HL-60/S4 (cell line): ENCODE data around the gene ECSCR.
"Not testable (repeated sequence)": the region's sequence is repeated elsewhere in the genome, so short reads cannot be mapped to it uniquely, and the experiment has no call there.

ENCODE experiments used
- in situ Hi-C: fragments of 300-500 bp; cut with MboI; formaldehyde crosslinking; loops from 2 replicates; pipeline ENCODE4 v1.14.3; 2022; ENCODE audit warnings: low sequenced_read_pairs

The ECSCR gene, protein sequence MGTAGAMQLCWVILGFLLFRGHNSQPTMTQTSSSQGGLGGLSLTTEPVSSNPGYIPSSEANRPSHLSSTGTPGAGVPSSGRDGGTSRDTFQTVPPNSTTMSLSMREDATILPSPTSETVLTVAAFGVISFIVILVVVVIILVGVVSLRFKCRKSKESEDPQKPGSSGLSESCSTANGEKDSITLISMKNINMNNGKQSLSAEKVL

DNA sequence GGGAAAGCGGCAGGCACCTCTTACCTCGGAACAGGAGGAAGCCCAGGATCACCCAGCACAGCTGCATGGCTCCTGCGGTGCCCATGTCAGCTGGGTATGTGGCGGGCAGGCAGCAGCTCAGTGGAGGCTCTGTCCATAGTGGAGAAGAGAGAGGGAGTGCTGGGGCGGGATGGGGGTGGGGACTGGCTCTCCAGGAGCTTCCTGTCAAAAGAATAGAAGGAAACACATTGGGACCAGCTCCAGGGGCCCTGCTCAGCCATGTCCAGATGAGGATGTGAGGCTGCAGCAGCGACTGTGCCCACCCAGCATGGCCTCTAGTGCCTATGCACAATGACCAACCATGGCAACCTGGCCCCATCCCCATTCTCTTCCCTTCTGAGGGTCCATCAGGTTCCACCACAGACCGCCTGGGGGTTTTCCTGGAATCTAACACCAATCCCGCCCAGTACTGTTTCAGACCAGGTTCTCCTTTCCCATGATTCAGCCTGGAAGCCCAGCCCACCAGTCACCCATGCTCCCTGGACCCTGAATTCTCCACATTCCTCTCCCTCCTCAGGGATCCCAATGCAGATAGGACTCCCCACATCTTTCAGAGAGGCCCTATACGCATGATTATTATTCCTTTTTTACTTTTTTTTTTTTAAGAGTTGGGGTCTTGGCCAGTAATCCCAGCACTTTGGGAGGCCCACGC lies at the start of gene ECSCR:
Gene ECSCR, minus strand, starts transcription at position 158 of the 691 bp plus-strand sequence. Its CDS starts 73 bp downstream, at position 85.
- in situ Hi-C loops = no loop called here

DNA sequence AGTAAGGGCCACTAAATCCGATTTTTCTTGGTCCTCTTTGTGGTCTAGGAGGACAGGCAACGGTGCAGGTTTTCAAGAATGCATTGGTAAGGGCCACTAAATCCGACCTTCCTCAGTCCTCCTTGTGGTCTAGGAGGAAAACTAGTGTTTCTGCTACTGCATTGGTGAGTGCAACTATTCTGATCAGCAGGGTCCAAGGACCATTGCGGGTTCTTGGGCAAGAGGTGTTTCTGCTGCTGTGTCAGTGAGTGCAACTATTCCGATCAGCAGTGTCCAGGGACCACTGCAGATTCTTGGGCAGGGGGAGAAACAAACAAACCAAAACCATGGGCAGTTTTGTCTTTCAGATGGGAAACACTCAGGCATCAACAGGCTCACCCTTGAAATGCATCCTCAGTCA lies 42.2 kb upstream of the ECSCR start:
- in situ Hi-C loops = not testable (repeated sequence)

DNA sequence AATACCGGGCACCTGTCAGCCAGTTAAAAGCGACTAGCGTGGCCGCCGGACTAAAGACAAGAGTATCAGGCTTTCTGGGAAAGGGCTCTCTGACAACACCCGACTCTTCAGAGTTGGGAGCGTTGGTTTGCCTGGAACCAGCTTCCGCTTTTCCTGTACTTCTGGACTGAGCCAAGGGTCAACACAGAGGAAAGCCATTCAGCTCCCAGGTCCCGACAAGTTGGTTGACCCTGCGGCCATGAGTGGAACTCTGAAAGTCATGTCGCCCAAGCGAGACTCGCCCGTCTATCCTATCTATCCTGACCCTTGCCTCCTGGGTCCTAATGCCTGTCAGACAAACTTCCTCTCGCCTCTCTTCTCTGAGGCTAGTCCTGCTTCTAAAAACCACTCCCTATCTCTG lies 41.3 kb upstream of the ECSCR start:
- in situ Hi-C loops = not testable (repeated sequence)

DNA sequence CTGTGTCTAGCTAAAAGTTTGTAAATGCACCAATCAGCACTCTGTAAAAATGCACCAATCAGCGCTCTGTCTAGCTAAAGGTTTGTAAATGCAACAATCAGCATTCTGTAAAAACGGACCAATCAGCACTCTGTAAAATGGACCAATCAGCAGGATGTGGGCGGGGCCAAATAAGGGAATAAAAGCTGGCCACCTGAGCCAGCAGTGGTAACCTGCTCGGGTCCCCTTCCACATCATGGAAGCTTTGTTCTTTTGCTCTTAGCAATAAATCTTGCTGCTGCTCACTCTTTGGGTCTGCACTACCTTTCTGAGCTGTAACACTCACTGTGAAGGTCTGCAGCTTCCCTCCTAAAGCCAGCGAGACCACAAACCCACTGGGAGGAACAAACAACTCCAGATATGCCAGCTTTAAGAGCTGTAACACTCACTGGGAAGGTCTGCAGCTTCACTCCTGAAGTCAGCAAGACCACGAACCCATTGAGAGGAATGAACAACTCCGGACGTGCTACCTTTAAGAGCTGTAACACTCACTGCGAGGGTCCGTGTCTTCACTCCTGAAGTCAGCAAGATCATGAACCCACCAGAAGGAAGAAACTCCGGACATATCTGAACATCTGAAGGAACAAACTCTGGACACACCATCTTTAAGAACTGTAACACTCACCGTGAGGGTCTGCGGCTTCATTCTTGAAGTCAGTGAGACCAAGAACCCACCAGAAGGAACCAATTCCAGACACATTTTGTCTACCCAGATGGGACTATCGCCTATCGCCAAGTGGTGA lies 40.7 kb upstream of the ECSCR start:
- in situ Hi-C loops = not testable (repeated sequence)

DNA sequence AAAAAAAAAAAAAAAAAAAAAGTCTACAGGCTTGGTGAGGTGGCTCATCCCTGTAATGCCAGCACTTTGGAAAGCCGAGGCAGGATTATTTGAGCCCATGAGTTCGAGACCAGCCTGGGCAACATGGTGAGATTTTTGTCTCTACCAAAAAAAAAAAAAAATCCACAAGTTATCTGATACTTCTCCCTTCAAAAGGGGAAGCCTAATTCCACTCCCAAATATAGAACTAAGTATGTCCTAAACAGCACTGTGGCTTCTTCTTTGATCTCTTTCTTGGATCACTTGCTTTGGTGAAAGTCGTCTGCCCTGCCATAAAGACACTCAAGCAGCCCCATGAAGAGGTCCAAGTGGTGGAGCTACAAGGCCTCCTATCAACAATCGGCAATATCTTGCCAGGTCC lies 38.8 kb upstream of the ECSCR start:
- in situ Hi-C loops = no loop called here

DNA sequence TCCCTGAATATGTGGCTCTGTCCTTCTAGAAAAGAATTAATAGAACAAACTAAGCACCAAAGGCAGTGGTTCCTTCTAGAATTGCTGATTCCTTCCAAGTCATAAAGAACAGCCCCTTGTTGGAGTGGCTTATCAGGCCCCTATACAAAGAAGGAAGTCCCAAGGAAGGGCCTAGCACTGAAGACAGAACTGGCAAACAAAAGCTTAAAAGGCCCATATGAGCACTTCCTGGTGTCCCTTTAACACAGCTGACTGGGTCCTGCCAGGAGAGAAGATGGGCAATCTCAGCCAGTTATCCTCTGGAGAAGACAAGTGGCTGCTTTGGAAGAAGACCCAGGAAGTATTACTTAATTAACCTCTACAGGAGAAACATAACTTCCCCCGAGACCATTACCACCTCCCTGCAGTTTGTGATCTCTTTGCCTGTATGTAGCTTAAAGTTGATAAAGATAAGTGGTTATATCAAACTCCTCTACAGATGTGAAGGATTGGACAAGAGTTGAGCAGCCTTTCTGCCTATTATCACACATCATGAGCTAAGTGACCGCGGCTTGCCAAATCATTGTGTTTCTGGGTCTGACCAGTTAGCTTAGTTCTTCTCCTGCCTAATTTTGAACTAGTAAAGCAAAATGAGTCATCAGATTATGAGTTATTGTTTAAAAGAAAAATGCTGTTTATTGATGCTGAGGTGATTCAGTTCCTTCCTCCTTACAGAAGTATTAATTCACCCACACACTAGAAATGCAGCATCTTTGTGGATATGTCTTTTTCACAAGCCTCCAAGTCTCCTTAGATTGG lies 33.3 kb upstream of the ECSCR start:
- in situ Hi-C loops = no loop called here

DNA sequence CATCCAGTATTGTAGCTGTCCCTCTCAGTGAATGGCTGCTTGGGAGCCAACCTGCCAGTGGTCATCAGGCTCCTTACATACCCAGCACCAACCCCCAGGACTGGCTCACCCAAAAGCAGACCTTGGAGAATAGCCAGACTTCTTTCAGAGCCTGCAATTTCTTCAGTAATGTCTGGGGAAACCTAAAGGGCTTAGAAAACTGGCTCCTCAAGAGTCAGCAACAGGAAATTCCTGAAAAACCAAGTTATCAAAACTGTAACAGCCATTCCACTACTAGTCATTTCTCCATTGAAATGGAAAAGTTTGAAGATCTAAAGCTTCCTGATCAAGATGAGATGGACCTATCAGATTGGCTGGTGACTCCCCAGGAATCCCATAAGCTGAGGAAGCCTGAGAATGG lies 32.3 kb upstream of the ECSCR start:
- in situ Hi-C loops = no loop called here

DNA sequence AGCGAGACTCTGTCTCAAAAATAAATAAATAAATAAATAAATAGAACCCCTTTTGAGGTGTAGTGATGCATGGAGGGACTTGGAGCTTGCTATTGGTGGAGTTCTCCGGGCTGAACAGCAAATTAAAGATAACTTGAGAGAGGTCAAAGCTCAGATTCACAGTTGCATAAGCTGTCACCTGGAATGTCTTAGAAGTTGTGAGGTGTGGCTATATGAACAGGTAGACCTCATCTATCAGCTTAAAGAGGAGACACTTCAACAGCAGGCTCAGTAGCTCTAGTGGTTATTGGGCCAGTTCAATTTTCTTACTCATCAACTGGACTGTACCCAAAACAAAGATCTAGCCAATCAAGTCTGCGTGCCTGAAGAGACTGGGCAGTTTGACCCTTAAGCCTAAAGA lies 31.7 kb upstream of the ECSCR start:
- in situ Hi-C loops = no loop called here

DNA sequence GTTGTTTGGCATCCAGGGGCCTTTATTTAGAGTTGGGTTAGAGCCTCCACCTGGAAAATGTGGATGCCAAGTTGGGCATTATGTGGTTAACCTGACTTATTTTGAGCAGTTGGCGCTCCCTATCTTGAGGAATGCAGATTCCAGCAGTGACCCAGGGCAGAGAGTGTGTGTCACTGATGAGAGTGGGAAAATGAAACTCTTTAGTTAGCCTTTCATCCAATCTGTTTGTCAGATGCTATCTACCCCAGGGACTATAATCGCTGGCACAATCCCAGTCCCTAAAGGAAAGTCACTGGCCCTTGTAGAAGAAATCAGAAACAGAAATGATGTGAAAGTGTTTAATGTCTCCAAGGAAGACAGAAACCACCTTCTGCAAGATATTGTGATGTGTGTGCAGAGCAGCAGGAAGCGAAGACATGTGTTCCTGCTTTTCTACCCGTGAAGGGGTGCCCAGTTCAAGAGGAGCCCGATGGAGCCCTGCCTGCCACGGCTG lies 30.2 kb upstream of the ECSCR start:
- in situ Hi-C loops = no loop called here

DNA sequence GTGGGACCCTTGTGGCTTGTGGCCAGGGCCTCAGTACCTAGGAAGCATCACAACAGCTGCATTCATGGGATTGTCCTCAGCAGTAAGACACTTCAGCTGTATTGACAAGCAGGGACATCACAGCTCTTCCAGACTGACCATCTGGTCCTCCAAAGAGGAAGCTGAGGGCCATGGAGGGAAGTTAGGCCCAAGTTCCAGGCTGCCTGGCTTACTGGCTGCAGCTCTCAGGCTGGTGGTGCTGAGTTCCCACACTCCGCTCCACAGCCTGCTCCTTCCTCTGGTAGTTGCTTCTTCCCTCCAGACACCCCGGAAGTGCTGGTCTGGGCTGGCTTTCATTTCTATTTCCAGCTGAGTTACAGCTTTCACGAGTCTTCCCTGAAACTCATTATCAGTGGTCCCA lies 25.7 kb upstream of the ECSCR start:
- in situ Hi-C loops = no loop called here

DNA sequence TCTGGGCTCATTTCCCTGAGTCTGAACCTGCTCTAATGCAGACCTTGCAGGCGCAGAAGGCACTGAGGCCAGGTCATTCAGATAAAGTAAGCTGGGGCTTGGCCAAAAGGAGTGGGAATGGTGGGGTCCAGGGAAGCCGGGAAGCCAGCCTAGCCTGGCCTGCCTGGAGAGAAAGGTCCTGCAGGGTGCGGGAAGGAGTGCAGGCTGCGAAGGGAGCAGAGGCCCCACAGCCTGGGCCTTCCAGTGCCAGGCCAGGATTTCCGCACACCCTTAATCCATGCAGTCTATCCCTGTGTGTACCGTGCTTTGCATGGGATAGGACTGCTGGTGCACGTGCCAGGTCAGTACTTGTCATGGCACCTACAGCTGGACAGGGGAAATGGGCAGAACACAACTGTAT lies 23.7 kb upstream of the ECSCR start:
- in situ Hi-C loops = no loop called here

DNA sequence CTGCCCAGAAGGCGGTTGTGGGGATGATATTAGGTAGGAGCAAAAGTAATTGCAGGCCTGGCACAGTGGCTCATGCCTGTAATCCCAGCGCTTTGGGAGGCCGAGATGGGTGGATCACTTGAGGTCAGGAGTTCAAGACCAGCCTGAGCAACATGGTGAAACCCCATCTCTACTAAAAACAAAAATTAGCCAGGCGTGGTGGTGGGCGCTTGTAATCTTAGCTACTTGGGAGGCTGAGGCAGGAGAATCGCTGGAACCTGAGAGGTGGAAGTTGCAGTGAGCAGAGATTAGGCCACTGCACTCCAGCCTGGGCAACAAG lies 20.3 kb upstream of the ECSCR start:
- in situ Hi-C loops = not testable (repeated sequence)

DNA sequence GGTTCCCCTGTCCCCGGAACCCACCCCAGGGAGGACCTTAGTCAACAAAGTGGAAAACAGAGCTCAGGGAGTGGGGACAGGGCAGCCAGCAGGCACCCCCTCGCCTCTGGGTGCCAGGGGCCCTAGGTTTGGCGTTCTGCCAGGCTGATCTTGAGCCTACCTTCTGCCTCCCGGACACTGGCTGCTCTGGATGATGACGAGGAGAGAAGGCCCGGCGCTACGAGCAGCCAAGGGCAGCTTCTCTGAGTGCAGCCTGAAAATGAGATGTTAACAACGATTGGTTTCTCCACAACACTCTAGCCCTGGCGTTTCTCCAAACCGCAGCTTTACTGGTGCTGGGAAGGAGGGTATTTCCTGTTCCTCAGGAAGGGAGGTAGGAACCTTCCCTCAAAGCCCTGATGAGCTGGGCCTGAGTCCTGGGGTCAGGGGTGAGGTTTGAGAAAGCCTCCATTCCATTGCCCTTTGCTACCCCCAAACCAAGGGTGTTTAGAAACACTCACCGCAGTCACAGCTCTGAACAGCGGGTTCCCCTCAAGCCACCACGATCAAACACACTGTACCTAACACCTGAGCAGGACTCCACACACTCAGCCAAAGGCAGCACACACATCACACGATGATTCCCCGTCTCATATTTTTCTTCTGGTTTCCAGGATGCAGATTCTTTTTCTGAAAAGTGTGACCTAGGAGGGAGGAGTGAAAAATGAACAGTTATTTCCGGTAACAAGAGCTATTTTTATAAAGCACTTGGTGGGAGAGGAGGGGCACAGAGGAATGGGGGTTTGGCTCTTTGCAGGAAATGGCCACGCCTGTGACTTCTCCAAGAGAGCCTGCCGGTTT lies 19.7 kb upstream of the ECSCR start, which contains the start of gene STING1:
Gene STING1, minus strand, starts transcription at position 709 of the 840 bp plus-strand sequence. CDS start 1,054 bp downstream, outside the sequence.
- in situ Hi-C loops = no loop called here

DNA sequence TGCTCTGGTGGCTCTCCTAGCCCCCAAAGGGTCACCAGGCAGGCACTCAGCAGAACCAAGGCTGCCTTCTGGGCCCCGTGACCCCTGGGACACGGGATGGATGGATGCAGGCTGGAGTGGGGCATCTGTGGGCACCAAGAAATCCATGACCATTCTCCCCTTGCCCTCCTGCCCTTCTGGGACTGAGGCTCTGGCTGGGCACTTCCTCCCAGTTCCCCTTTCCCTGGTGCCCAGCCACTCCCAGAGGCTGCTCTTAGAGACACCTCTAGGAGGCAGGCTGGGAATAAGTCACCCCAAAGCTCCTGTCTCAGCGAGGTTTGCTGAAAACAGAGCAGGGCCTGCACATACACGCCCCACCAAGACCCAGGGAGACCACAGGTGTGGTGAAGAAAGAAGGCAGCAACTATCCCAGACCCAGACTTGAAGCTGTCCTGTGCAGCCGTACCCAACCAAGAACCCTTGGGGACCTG lies 19.1 kb upstream of the ECSCR start:
- in situ Hi-C loops = no loop called here

DNA sequence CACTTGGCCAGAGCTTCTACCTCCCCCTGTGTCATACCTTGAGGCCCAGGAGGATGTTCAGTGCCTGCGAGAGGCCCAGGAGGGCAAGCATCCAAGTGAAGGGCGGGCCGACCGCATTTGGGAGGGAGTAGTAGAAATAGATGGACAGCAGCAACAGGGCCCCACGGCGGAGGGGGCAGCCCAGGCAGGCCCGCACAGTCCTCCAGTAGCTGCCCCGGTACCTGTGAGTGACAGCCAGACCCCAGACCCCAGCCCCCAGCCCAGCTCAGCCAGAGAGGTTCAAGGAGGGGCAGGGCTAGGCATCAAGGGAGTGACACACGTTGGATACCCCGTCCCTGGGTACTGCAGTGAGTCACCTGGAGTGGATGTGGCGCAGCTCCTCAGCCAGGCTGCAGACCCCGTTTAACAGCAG lies 18.6 kb upstream of the ECSCR start:
- in situ Hi-C loops = no loop called here

DNA sequence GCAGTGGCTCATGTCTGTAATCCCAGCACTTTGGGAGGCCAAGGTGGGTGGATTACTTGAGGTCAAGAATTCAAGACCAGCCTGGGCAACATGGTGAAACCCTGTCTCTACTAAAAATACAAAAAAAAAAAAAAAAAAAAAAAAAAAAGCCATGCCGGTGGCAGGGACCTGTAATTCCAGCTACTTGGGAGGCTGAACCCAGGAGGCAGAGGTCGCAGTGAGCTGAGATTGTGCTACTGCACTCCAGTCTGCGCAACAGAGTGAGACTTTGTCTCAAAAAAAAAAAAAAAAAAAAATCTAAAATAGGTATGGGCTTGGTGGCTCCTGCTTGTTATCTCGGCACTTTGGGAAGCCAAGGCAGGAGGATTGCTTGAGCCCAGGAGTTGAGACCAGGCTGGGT lies 17.2 kb upstream of the ECSCR start:
- in situ Hi-C loops = not testable (repeated sequence)

DNA sequence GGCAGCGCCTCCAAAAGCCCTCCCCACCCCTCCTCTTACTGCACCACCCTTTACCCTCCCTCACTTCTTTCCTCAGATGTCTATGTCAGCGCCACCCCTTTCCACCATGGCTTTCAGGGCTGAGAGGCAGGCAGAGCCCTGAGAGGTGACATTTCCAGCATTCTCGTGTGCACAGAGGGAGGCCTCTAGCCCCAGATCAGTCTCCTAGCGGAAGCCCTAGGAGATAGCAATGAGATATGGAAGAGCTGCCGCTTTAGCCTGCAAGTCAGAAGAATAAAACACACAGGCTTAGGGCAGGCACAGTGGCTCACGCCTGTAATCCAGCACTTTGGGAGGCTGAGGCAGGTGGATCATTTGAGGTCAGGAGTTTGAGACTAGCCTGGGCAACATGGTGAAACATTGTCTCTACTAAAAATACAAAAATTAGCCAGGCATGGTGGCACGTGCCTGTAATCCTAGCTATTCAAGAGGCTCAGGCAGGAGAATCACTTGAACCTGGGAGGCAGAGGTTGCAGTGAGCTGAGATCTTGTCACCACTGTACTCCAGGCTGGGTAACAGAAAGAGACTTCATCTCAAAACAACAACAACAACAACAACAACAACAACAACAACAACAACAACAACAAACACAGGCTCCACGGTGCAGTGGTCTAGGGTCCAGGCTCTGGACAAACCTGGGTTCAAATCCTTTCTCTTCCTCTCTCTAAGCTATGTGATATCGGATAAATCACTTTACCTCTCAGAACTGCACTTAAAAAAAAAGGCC lies 16.3 kb upstream of the ECSCR start:
- in situ Hi-C loops = not testable (repeated sequence)

DNA sequence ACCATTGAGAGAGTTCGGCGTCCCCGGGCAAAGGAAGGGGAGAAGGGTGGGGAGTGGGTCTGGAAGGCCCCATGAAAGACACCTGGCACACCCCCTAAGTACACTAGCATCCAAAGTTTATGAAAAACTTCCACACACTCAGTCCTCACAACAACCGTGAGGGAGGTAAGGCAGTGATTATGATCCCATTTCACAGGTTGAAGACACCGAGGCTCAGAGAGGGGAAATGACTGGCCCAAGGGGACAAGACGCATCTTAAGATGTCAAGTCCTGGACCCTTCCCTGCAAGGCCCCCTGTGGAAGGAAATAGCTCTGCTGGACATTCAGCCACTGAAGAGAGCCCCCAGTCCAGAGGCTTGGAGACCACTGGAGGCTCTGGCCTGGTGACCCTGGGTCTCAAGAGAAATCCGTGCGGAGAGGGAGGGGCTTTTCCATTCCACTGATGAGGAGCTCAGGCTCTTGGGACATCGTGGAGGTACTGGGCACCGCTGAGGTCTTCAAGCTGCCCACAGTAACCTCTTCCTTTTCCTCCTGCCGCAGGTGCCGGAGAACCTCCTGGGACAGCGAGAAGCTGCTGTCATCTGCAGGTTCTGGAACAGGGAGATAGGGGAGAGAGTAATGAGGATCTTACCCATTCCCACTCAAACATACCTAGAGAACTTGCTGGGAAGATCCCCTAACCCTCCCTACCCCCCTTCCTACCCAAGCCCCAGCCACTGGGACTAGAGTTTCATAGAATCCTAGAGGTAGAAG lies 13.5 kb upstream of the ECSCR start:
- in situ Hi-C loops = no loop called here
